SK-N-SH treated with all-trans-retinoic acid at 6 μM for 48 hours (cell line): ENCODE data around the gene UBE2E3.

ENCODE experiments used
- ATAC-seq: fragments of 200-7000 bp; cut with Tn5 transposase; 3 replicates; pipeline ENCODE4 v1.9.1; 2020; ENCODE audit warnings: mild to moderate bottlenecking, moderate library complexity
- ARNTL ChIP-seq: fragments of 450-650 bp; formaldehyde crosslinking; IDR thresholded peaks from 2 replicates; pipeline ENCODE4 v1.5.0; 2020; ENCODE audit warnings: low read depth, mild to moderate bottlenecking, moderate library complexity, borderline replicate concordance
- BACH2 ChIP-seq: fragments of 250-450 bp; sonication (Bioruptor Pico); IDR thresholded peaks from 2 replicates; pipeline ENCODE4 v1.9.0; 2021; ENCODE audit warnings: mild to moderate bottlenecking, borderline replicate concordance
- CSDC2 ChIP-seq: fragments of 250-450 bp; sonication (Bioruptor Pico); IDR thresholded peaks from 2 replicates; pipeline ENCODE4 v1.5.0; 2020; ENCODE audit warnings: mild to moderate bottlenecking, moderate library complexity
- ESRRG ChIP-seq: fragments of 250-450 bp; sonication (Bioruptor Pico); IDR thresholded peaks from 2 replicates; pipeline ENCODE4 v1.6.1; 2021; ENCODE audit warnings: mild to moderate bottlenecking
- GLIS3 ChIP-seq: fragments of 250-450 bp; sonication (Bioruptor Pico); IDR thresholded peaks from 2 replicates; pipeline ENCODE4 v1.5.0; 2020; ENCODE audit warnings: mild to moderate bottlenecking, moderate library complexity
- OSR1 ChIP-seq: fragments of 250-450 bp; sonication (Bioruptor Pico); IDR thresholded peaks from 2 replicates; pipeline ENCODE4 v1.8.0; 2022; ENCODE audit warnings: moderate library complexity, mild to moderate bottlenecking, inconsistent platforms
- PPARA ChIP-seq: fragments of 250-450 bp; sonication (Bioruptor Pico); IDR thresholded peaks from 2 replicates; pipeline ENCODE4 v1.5.0; 2020; ENCODE audit warnings: mild to moderate bottlenecking, borderline replicate concordance
- RARB ChIP-seq: fragments of 250-450 bp; sonication (Bioruptor Pico); IDR thresholded peaks from 2 replicates; pipeline ENCODE4 v1.8.0; 2021; ENCODE audit warnings: mild to moderate bottlenecking, moderate library complexity
- SNAI2 ChIP-seq: fragments of 250-450 bp; sonication (Bioruptor Pico); IDR thresholded peaks from 2 replicates; pipeline ENCODE4 v1.5.0; 2020; ENCODE audit warnings: mild to moderate bottlenecking, moderate library complexity
- TCF4 ChIP-seq: fragments of 250-450 bp; sonication (Bioruptor Pico); IDR thresholded peaks from 2 replicates; pipeline ENCODE4 v1.8.0; 2021; ENCODE audit warnings: mild to moderate bottlenecking, moderate library complexity, borderline replicate concordance
- TOX ChIP-seq: fragments of 250-450 bp; sonication (Bioruptor Pico); IDR thresholded peaks from 2 replicates; pipeline ENCODE4 v1.8.0; 2021; ENCODE audit warnings: mild to moderate bottlenecking, moderate library complexity, borderline replicate concordance
- ZC3H10 ChIP-seq: fragments of 250-450 bp; sonication (Bioruptor Pico); IDR thresholded peaks from 2 replicates; pipeline ENCODE4 v1.5.1; 2021; ENCODE audit warnings: mild to moderate bottlenecking, moderate library complexity
- ZFP3 ChIP-seq: fragments of 250-450 bp; sonication (Bioruptor Pico); IDR thresholded peaks from 2 replicates; pipeline ENCODE4 v1.5.0; 2020; ENCODE audit warnings: mild to moderate bottlenecking, moderate library complexity
- ZFP30 ChIP-seq: fragments of 450-650 bp; formaldehyde crosslinking; IDR thresholded peaks from 2 replicates; pipeline ENCODE4 v1.5.0; 2022; ENCODE audit warnings: mild to moderate bottlenecking, moderate library complexity
- ZNF565 ChIP-seq: fragments of 450-650 bp; formaldehyde crosslinking; conservative IDR thresholded peaks from 2 replicates; pipeline ENCODE4 v1.5.0; 2020; ENCODE audit warnings: low read depth, mild to moderate bottlenecking, moderate library complexity
- ZNF70 ChIP-seq: fragments of 450-650 bp; formaldehyde crosslinking; IDR thresholded peaks from 2 replicates; pipeline ENCODE4 v1.5.0; 2020; ENCODE audit warnings: mild to moderate bottlenecking, moderate library complexity
- ZNF8 ChIP-seq: fragments of 450-650 bp; formaldehyde crosslinking; IDR thresholded peaks from 2 replicates; pipeline ENCODE4 v1.5.0; 2020; ENCODE audit warnings: mild to moderate bottlenecking, moderate library complexity
- TF ChIP-seq, protein P1 (sequence below): fragments of 250-450 bp; sonication (Bioruptor Pico); IDR thresholded peaks from 2 replicates; pipeline ENCODE4 v1.8.0; 2020; ENCODE audit warnings: mild to moderate bottlenecking, moderate library complexity, borderline replicate concordance
- TF ChIP-seq, protein P2 (sequence below): fragments of 250-450 bp; sonication (Bioruptor Pico); IDR thresholded peaks from 2 replicates; pipeline ENCODE4 v1.8.0; 2021; ENCODE audit warnings: low read depth, mild to moderate bottlenecking, moderate library complexity, borderline replicate concordance
- TF ChIP-seq, protein P3 (sequence below): fragments of 250-450 bp; sonication (Bioruptor Pico); IDR thresholded peaks from 2 replicates; pipeline ENCODE4 v1.5.1; 2021; ENCODE audit warnings: mild to moderate bottlenecking, moderate library complexity
- TF ChIP-seq, protein P4 (sequence below): fragments of 250-450 bp; sonication (Bioruptor Pico); IDR thresholded peaks from 2 replicates; pipeline ENCODE4 v1.5.0; 2020; ENCODE audit warnings: mild to moderate bottlenecking, moderate library complexity

The UBE2E3 gene

DNA sequence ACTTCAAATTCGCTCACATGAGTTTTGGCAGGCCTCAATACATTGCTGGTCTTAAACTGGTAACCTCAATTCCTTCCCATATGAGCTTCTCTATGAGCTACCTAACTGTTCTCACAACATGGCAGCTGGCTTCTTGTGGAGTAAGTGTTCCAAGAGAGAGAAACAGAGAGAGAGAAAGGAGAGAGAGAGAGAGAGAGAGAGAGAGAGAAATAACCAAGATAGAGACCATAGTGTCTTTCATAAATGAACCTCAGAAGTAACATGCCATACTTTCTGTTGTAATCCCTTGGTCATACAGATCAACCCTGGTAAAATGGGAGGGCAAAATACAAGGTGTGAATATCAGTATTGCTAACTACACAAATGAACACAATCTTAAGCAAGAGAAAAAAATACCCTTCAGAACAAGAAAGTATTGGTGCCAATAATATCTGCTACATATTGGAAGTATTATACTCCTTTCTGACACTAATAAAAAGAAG is 33.2 kb upstream of the UBE2E3 start:
- no peak for ATAC-seq
- TF ChIP-seq ESRRG (no peak), ZNF565 (CRISPR knock-in tag) (no peak), ZFP3 (CRISPR knock-in tag) (no peak), BACH2 (no peak), GLIS3 (CRISPR knock-in tag) (no peak), TCF4 (CRISPR knock-in tag) (no peak)

DNA sequence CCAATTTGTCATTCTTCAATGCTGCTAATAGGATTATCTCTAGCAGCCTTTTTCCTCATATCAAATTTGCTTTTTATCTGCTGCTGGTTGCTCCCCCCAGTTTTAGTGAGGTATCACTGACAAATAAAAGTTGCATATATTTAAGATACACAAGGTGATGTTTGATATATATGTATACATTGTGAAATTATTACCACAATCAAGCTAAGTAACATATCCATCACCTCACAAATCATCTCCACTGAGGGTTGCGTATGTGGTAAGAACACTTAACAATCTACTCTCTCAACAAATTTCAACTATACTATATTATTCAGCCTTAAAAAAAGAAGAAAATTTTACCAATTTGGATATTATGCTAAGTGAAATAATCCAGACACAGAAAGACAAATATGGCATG is 30.5 kb upstream of the UBE2E3 start:
- ATAC-seq: no peak
- TF ChIP-seq ZNF8 (CRISPR knock-in tag): no peak
- no peak for TF ChIP-seq PPARA (CRISPR knock-in tag)
- no peak for TF ChIP-seq ARNTL (CRISPR knock-in tag)
- TF ChIP-seq, protein P1, sequence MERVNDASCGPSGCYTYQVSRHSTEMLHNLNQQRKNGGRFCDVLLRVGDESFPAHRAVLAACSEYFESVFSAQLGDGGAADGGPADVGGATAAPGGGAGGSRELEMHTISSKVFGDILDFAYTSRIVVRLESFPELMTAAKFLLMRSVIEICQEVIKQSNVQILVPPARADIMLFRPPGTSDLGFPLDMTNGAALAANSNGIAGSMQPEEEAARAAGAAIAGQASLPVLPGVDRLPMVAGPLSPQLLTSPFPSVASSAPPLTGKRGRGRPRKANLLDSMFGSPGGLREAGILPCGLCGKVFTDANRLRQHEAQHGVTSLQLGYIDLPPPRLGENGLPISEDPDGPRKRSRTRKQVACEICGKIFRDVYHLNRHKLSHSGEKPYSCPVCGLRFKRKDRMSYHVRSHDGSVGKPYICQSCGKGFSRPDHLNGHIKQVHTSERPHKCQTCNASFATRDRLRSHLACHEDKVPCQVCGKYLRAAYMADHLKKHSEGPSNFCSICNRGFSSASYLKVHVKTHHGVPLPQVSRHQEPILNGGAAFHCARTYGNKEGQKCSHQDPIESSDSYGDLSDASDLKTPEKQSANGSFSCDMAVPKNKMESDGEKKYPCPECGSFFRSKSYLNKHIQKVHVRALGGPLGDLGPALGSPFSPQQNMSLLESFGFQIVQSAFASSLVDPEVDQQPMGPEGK (CRISPR knock-in tag): no peak
- TF ChIP-seq, protein P2, sequence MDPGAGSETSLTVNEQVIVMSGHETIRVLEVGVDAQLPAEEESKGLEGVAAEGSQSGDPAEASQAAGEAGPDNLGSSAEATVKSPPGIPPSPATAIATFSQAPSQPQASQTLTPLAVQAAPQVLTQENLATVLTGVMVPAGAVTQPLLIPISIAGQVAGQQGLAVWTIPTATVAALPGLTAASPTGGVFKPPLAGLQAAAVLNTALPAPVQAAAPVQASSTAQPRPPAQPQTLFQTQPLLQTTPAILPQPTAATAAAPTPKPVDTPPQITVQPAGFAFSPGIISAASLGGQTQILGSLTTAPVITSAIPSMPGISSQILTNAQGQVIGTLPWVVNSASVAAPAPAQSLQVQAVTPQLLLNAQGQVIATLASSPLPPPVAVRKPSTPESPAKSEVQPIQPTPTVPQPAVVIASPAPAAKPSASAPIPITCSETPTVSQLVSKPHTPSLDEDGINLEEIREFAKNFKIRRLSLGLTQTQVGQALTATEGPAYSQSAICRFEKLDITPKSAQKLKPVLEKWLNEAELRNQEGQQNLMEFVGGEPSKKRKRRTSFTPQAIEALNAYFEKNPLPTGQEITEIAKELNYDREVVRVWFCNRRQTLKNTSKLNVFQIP: no peak
- TF ChIP-seq ESRRG: no peak

DNA sequence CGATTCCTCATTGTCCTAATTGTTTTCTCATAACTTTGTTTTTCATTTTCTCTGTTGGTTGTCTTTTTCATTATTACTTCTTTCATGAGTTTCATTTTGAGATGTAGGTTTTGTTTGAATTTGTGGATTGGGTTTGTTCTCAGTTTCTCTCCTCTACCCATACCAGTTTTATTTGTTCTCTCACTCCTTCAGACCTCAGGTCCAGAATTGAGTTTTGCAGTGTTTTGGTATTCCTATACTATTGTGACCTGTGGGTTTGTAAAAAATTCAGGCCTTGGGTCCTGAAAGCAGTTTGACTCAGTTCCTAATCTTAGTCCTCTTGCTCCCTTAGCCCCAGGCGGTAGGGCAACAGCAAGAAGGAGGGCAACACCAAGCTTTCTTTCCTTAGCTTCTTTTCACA is 28.3 kb upstream of the UBE2E3 start:
- TF ChIP-seq, protein P3, sequence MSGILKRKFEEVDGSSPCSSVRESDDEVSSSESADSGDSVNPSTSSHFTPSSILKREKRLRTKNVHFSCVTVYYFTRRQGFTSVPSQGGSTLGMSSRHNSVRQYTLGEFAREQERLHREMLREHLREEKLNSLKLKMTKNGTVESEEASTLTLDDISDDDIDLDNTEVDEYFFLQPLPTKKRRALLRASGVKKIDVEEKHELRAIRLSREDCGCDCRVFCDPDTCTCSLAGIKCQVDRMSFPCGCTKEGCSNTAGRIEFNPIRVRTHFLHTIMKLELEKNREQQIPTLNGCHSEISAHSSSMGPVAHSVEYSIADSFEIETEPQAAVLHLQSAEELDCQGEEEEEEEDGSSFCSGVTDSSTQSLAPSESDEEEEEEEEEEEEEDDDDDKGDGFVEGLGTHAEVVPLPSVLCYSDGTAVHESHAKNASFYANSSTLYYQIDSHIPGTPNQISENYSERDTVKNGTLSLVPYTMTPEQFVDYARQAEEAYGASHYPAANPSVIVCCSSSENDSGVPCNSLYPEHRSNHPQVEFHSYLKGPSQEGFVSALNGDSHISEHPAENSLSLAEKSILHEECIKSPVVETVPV (CRISPR knock-in tag): no peak
- TF ChIP-seq ZNF565 (CRISPR knock-in tag) (no peak), CSDC2 (CRISPR knock-in tag) (no peak)
- TF ChIP-seq, protein P1 (CRISPR knock-in tag): no peak
- TF ChIP-seq, all 23 proteins: peak for 0
- ATAC-seq: no peak

DNA sequence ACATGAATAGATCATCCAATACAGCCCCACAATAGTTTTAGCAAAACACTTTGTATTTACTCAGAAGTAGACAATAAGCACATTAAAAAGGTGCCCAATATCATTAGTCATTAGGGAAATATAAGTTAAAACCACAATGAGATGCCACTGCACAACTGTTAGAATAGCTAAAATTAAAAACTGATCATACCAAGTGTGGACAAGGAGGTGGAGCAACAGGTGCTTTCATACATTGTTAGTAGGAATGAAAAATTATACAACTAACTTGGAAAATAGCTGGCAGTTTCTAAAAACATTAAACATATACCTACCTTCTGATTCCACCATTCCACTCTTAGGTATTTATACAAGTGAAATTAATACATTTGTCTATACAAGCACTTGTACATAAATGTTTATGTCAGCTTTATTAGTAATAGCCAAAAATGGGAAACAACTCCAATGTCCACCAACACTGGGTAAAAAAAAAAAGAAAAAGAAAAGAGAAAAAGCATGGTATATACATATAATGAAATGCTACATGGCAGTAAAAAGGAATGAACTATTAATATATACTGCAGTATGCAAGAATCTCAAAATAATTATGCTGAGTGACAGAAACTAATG is 27.6 kb upstream of the UBE2E3 start:
- no peak for ATAC-seq
- TF ChIP-seq PPARA (CRISPR knock-in tag) (no peak), TOX (CRISPR knock-in tag) (no peak), ZC3H10 (no peak), SNAI2 (no peak), CSDC2 (CRISPR knock-in tag) (no peak), ESRRG (no peak), TCF4 (CRISPR knock-in tag) (no peak), OSR1 (no peak), ZNF70 (CRISPR knock-in tag) (no peak), ZFP30 (no peak), ZNF565 (CRISPR knock-in tag) (no peak), RARB (CRISPR knock-in tag) (no peak)
- TF ChIP-seq, protein P4, sequence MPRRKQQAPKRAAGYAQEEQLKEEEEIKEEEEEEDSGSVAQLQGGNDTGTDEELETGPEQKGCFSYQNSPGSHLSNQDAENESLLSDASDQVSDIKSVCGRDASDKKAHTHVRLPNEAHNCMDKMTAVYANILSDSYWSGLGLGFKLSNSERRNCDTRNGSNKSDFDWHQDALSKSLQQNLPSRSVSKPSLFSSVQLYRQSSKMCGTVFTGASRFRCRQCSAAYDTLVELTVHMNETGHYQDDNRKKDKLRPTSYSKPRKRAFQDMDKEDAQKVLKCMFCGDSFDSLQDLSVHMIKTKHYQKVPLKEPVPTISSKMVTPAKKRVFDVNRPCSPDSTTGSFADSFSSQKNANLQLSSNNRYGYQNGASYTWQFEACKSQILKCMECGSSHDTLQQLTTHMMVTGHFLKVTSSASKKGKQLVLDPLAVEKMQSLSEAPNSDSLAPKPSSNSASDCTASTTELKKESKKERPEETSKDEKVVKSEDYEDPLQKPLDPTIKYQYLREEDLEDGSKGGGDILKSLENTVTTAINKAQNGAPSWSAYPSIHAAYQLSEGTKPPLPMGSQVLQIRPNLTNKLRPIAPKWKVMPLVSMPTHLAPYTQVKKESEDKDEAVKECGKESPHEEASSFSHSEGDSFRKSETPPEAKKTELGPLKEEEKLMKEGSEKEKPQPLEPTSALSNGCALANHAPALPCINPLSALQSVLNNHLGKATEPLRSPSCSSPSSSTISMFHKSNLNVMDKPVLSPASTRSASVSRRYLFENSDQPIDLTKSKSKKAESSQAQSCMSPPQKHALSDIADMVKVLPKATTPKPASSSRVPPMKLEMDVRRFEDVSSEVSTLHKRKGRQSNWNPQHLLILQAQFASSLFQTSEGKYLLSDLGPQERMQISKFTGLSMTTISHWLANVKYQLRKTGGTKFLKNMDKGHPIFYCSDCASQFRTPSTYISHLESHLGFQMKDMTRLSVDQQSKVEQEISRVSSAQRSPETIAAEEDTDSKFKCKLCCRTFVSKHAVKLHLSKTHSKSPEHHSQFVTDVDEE (CRISPR knock-in tag): no peak
